ENCODE results near the gene F13A1. TPM values are rescaled to one million over a fixed set of nuclear protein-coding genes. Genes with fewer than 3 reads are reported as not detected.

The F13A1 gene
- total RNA-seq: 100 to 1,000 TPM; 100 to 494 TPM
- long read RNA-seq, donor 1, transcript F13A1-201 (15 exons, 3,999 nt): major isoform, 82 of 135 reads
- long read RNA-seq, donor 1, partial matches to known transcripts: 29 of 135 reads
- long read RNA-seq, donor 1, other reads (novel, unspliced or antisense): 22 of 135 reads
- long read RNA-seq, donor 2, transcript F13A1-201 (15 exons, 3,999 nt): major isoform, 6 of 14 reads
- long read RNA-seq, donor 2, partial matches to known transcripts: 7 of 14 reads
- long read RNA-seq, donor 2, other reads (novel, unspliced or antisense): 1 of 14 reads

DNA sequence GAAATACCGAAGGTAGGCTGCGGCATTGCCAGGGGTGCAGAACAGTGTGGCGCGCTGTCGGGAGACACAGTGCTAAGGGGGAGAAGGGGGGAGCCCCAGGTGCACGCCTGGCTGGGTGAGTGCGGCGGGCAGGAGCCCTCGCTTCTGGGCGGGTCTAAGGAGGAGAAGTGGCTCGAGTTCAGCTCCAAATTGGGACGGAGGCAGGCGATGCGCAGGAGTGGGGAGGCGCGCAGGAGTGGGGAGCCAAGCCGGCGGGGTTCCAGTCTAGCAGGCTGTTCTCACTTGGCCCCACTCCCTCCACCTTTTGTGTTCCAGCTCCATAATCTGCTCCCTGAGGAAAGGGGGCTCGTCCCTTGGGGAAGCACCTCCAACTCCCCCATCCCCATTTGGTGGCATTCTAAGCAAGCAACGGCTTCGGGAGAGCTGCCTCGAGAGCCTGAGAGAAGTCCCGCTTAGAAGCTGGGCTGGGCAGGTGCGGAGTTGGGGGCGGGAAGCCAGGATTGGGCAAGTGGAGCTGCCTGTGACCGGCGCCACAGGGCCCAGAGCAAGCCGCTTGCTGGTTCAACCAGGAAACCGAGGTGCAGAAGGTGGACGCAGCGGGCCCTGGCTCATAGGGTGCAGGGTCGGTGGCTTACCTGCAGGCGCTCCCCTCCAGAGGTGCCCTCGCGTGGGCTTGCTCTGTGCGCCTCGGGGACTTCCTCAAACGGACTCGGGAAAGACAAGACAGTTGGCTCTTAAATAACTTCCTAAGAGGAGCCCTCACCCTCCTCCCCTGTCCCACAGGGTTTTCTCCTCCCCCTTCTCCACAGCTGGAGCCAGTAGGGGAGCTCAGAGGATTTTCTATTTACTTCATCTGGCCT is at the start of gene F13A1:
F13A1 (minus strand) TSS at position 711 of the 860 bp plus-strand sequence. CDS start 1,998 bp downstream, outside the sequence.
- intact Hi-C loops (cut with DNase I): no loop called here
- DNase-seq (ENCODE audit: low spot score): peak; percentile 88

DNA sequence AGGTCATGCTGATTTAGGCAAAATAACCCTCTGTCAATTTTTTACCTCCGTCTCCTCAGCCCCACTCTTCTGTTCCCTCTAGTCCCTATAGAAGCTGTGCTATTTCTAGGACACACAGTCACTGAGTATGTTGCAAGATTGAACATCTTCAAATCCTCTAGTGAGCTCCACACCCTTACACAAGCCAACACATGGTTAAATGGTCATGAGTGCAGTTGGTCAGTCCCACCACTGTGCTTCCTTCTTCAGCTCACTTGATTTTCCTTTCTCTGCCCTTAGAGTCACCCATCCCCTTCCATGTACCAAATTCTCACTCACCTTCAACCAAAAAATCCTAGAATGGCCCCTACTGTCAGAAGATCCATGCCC is 48.2 kb upstream of the F13A1 start:
- intact Hi-C loops (cut with DNase I): no loop called here
- no peak for DNase-seq (ENCODE audit: low spot score)

DNA sequence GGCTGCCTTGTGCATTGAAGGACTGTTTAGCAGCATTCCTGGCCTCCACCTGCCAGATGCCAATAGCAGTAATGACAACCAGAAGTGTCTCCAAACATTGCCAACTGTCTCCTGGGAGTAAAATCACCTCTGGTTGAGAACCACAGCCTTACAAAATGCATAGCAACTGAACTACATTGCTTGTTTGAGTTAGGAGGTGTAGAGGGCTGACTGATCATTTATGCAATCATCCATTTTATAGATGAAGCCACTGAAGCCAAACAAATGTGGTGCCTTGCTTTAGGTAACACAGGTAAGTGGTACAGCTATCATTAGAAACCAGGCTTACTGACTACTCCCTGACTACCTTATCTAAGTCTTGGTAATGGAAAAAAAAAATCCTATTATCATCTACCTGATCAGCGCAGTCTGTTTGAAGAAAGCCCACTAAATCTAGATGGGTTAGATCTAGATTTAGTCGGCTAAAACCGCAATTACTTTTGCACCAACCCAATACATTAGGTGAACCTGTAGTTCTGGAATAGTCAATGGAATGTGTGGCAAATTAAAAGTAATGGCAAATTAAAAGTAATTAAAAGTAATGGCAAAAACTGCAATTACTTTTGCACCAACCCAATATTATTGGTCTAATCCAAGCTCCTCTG is 47.7 kb upstream of the F13A1 start:
- intact Hi-C loops (cut with DNase I): no loop called here
- no peak for DNase-seq (ENCODE audit: low spot score)

GRCh38 chr6:6366803-6367202 is 46.3 kb upstream of the F13A1 start:
- no peak for DNase-seq (ENCODE audit: low spot score)
- intact Hi-C loops (cut with DNase I): no loop called here

DNA sequence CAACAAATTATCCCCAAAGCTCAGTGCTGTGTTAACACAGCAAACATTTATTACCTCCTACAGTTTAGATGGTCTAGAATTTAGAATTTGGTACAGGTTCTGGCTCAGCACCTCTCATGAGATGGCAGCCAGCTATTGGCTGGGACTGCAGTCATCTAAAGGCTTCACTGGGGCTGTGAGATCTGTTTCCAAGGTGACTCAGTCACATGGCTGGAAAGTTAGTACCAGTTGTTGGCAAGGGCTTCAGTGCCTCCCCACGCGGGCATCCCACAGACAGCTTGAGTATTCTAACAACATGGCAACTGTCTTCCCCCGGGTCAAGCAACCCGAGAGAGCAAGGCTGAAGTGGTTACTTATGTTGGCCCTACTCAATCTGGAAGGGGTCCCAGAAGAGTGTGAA is 44.8 kb upstream of the F13A1 start:
- intact Hi-C loops (cut with DNase I): no loop called here
- no peak for DNase-seq (ENCODE audit: low spot score)

DNA sequence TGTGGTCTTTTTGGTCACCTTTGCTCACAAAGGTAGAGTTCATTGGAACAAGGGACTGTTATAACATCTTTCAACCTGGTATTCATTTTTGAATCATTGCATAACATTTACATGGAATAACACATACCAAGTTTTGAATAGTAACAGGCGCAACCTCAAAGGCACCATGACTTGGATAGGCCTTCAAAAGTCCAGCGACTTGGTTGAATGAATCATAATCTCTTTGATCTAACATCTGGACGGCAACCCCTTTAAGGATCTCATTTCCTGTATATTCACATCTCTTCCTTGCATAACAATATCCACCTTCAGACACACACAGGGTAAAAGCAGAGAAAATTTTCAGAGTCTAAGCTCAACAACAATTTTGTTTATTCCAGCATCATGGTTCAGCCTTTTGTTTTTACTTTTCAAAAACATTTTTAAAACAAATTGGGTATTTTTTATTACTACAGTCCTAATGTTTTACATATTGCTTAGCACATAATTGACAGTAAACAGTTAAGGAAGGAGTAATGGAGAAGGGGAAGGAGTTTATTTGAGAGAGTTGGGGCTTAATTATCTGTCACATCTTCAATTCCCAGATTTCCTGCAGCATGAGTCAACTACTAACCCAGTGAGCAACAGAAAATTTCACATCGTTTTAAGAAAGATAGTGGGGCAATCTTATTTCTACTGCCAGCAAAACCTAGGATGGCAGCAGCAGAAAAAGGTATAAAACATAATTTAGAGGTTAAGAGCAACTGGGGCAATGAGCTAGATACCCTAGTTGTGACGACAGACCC is 41.8 kb upstream of the F13A1 start:
- no peak for DNase-seq (ENCODE audit: low spot score)
- intact Hi-C loops (cut with DNase I): no loop called here

GRCh38 chr6:6357530-6357929 is 37.1 kb upstream of the F13A1 start:
- intact Hi-C loops (cut with DNase I): loop anchor here in 1 of 2 donors (2.0 kb wide), 1 partner anchor 47 kb away; no protein-coding TSS in a partner anchor
- no peak for DNase-seq (ENCODE audit: low spot score)

DNA sequence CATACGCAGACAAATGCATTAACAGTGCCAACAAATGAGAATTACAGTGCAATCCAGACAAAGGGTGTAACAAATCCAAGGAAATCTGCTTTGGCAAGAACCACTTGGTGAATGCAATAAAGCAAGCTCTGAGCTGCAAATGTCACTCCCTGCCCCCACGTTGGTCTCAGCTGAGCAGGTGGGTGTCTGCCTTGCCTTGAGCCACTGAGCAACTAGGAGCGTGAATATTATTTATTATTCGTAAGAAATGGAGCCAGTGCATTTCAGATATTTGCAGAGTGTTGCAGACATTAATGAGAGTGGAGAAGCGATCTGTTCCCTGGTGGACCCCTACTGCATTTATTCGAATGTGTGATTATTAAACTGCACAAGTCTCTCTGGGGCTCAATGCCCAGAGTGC is 36.6 kb upstream of the F13A1 start:
- DNase-seq (ENCODE audit: low spot score): no peak
- intact Hi-C loops (cut with DNase I): loop anchor here in 1 of 2 donors (2.0 kb wide), 1 partner anchor 46 kb away; no protein-coding TSS in a partner anchor

DNA sequence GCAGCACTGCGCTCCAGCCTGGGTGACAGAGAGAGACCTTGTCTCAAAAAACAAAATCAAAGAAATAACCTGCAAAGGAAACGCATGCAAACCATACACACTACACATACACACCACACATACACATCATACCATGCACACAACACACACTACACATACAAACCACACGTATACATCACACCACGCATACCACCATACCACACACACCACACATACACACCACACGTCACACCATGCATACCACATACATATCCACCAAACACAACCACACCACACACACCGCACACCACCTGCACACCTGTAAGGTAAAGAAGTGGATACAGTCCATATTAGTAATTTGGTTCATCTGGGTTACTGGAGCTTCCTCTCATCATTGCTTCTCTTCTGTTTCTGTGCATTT is 32.3 kb upstream of the F13A1 start:
- intact Hi-C loops (cut with DNase I): no loop called here
- no peak for DNase-seq (ENCODE audit: low spot score)

DNA sequence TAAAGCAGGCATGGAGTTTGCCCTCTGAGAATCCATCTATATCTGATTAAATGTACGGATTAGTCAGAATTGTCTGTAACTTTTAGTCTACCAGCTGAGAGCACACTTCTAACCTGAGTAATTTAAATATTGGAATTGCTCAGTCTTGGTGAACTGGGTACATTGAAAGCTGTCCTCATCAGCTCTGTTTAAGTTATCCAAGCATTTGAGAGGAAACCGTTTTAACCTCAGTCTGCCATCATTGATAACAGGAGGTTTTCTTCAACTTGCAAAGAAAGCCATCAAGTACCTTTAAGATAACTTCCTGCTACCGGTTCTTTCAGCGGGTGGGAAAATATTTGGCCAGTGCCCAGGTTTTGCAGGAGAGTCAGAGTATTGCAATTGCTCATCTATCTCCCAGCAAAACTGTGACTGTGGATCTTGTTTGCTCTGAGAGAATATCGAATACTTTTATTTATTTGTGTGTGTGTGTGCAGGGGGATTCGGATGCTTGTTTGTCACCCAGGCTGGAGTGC is 31.1 kb upstream of the F13A1 start:
- no peak for DNase-seq (ENCODE audit: low spot score)
- intact Hi-C loops (cut with DNase I): no loop called here

DNA sequence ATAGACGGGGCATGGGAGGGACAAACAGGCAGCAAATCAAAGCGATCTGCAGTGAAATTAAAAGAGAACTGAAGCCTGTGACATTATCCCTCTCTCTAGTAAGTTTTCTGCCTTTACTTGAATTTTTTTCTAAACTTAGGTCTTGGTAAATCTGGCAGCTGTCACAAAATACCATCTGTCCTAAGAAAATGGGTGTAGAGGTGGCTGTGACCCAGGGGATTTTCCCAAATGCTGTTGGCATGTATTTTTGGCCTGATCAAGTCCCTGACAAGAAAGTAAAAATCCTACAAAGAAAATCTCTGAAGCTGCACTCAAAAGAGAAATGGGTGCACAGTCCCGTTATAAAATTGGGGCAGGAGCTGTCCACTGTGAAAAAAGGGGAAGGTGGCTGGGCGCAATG is 30.2 kb upstream of the F13A1 start:
- intact Hi-C loops (cut with DNase I): no loop called here
- no peak for DNase-seq (ENCODE audit: low spot score)

DNA sequence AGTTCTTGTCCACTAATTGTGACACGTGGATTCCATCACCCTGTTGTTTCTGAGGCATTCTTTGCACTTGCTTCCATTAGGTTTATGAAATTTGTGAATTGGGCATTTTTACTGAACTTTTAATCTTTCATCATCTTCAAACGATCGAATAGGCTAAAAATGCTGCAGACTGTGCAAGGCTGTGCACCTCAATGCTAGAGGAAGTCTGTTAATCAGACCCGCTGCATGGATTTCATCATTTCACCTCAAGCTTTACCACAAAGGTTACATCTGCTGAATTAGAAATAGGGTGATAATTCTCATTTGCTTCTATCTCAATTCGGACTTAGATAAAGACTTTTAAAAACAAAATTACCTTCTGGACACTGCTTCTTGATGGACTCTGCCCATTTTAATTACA is 27.8 kb upstream of the F13A1 start:
- no peak for DNase-seq (ENCODE audit: low spot score)
- intact Hi-C loops (cut with DNase I): no loop called here

DNA sequence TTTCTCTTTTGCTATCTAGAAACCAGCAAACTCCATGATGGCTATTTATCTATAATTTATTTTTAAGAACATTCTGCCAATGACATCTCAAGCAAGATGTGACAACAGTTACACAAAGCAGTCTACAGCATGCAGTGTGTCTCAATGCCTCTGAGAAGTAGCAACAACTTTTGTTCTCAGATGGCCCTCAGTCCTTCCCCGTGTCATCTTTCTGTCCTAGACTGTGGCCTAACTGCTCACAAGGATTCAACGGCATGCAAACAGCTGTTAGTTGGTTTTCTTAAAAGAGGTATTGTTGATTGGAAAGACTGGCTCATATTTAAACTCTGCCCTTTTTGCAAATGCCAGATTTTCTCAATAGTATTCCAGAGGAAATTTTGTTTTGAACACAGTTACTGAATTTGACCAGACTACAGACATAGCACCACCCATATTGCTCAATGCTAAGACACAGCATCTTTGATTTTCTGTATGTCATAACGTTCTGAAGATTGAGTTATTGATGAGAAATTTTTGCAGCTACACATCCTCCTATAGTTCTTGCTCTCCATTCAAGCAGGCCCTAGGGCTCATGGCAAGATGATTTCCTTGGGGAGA is 26.1 kb upstream of the F13A1 start:
- intact Hi-C loops (cut with DNase I): no loop called here
- no peak for DNase-seq (ENCODE audit: low spot score)

DNA sequence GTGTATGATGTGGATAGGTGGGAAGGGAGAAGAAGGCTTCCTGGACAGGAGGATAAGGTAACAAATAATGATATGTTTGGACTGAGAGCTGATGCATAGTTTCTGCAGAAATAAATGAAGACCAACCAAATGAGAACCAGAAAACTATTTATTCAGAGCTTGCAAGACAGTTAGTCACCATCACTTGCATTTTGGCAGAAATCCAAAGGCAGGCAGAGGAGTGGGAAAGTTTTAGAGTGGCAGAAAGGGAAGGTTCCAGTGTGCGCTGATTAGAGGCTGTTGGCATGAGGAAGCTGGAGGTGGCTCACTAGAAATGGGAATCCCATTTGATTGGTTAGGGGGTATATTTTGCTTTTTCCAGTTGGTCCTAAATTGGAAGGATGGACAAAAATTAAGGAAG is 13.0 kb upstream of the F13A1 start:
- intact Hi-C loops (cut with DNase I): no loop called here
- no peak for DNase-seq (ENCODE audit: low spot score)

DNA sequence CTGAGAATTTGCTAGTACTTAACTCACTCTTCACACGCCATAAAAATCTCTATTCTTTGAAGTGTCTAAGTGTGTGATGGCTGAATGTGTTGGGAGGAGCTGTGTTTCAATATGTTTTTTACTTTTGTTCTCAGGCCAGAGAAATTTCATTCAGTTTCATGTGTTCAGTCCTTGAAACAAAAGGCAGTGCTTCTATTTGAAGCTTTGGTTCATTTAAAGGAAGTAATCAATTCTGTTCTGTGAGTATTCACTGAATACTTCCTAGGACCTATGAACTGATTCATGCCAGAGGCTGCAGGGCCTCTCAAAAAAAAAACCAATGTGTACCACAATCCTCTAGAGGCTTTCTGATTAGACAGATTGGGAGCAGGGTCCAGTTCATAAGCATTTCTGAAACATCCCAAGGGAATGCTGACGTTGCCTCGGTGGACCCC is 12.4 kb upstream of the F13A1 start:
- no peak for DNase-seq (ENCODE audit: low spot score)
- intact Hi-C loops (cut with DNase I): no loop called here

DNA sequence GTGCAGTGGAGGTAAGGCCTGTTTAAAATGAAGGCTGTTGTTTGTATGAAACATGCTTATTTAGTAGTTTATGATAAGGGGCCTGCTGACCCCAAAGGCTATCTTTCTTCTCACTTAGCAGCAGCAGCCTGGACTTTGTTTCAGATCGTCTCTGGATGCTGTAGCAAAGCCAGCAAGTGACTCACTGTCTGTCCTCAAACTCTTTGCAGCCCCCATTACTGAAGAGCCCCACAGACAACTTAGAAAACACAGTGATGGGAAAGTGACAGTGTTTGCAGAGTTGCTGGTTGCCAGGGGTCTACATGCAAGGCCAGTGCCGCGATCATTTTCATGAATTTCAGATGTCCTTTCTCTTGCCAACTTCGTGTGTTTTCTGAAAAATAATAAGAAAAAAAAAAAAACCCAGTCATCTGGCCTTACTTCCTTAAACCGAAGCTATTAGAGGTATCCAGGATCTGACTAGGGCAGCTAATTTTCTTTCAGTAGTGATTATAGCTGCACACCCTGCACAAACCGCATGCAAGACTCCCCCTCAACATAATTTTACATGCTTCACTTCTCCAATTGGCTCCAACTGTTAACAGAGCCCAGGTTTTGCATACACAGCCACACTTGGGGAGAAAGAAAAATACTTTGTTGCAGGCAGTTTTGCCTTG is 11.6 kb upstream of the F13A1 start:
- intact Hi-C loops (cut with DNase I): no loop called here

DNA sequence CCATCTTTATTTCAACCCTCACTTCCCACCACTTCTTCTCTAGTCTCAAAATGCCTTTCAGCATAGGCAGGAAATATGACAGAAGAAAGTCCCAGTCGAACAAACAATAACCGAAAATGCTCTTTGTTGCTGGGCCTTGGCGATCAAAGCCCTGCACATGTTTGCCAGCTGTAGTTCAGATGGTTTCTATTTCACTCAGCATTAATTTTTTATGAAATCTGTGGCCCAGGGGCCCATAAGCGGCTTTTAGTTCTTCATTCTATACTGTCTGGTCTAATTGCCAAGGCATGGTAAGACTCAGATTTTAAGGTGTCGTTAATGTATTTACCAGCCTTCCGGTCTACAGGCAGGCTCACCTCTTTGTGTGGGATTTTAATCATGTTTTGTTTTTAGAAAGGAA is 10.9 kb upstream of the F13A1 start:
- DNase-seq (ENCODE audit: low spot score): no peak
- intact Hi-C loops (cut with DNase I): no loop called here

More for the DNA sequence above, 11.6 kb upstream of the F13A1 start:
- no peak for DNase-seq (ENCODE audit: low spot score)

GRCh38 chr6:6330407-6330806 is 9.9 kb upstream of the F13A1 start:
- DNase-seq (ENCODE audit: low spot score): no peak
- intact Hi-C loops (cut with DNase I): no loop called here
